ENCODE data around the gene ATG4B. TPM values are rescaled to one million over a fixed set of nuclear protein-coding genes. Genes with fewer than 3 reads are reported as not detected.
A peak's percentile ranks its signal among the peaks of the same experiment; 100 is the strongest.

Gene ATG4B
- total RNA-seq, 1 donor from 2014 or later: 120 TPM

DNA sequence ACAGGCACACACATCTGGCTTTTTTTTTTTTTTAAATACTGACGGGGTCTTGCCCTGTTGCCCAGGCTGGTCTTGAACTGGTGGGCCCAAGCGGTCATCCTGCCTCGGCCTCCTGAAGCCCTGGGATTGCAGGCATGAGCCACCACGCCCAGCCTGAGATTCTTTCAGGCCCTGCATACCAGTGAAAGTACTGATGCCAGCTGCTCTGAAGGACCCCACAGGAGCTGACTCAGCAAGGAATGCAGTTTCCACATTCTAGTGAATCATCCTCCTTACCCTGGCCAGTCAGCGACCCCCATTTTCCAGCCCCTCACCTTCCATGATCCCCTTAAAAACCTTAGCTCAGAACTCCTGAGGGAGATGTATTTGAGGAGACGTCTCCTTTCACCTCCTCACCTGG lies 55.0 kb downstream of the ATG4B start:
- TF ChIP-seq, protein P1, sequence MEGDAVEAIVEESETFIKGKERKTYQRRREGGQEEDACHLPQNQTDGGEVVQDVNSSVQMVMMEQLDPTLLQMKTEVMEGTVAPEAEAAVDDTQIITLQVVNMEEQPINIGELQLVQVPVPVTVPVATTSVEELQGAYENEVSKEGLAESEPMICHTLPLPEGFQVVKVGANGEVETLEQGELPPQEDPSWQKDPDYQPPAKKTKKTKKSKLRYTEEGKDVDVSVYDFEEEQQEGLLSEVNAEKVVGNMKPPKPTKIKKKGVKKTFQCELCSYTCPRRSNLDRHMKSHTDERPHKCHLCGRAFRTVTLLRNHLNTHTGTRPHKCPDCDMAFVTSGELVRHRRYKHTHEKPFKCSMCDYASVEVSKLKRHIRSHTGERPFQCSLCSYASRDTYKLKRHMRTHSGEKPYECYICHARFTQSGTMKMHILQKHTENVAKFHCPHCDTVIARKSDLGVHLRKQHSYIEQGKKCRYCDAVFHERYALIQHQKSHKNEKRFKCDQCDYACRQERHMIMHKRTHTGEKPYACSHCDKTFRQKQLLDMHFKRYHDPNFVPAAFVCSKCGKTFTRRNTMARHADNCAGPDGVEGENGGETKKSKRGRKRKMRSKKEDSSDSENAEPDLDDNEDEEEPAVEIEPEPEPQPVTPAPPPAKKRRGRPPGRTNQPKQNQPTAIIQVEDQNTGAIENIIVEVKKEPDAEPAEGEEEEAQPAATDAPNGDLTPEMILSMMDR (IDR thresholded peaks at IDR 0.05; ENCODE audit: insufficient read depth, low read length, poor library complexity, severe bottlenecking): no peak
- Histone ChIP-seq H3K36me3 (ENCODE audit: control insufficient read depth, insufficient read depth, low read length) (no peaks in the 10 kb centered on the region), H3K27me3 (ENCODE audit: control insufficient read depth, insufficient read depth, low read length) (no peaks in the 10 kb centered on the region), H3K4me3 (ENCODE audit: low read depth, low read length) (no peak overlapping the region)
- no peak for DNase-seq (ENCODE audit: low read depth)

DNA sequence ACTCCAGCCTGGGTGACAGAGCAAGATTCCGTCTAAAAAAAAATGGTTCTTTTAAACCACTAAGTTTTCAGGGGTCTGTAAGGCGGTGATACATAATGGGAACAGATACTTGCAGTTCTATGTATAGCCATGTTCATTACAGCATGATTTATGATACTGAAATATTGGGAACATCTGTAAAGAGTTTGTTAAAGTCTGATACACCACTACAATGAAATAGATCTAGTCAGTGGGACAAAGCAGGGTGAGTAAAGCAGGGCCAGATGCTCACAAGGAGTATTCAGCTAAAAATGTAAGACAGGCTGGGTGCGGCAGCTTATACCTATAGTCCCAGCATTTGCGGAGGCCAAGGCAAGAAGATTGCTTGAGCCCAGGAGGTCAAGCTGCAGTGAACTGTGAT lies 58.2 kb downstream of the ATG4B start:
- DNase-seq (ENCODE audit: low read depth): no peak
- Histone ChIP-seq H3K27me3 (ENCODE audit: control insufficient read depth, insufficient read depth, low read length) (no peaks in the 10 kb centered on the region), H3K36me3 (ENCODE audit: control insufficient read depth, insufficient read depth, low read length) (no peaks in the 10 kb centered on the region), H3K4me3 (ENCODE audit: low read depth, low read length) (no peak overlapping the region)
- TF ChIP-seq, protein P1 (IDR thresholded peaks at IDR 0.05; ENCODE audit: insufficient read depth, low read length, poor library complexity, severe bottlenecking): no peak

DNA sequence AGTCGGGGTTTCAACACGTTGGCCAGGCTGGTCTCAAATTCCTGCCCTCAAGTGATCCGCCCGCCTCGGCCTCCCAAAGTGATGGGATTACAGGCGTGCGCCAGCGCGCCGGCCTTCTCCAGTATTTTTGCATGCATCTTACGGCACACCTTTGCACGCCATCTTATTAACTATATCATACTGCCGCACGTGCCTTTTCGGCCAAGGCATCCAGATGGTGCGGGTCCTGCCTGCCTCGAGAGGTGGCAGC lies 63.6 kb downstream of the ATG4B start:
- no peak for DNase-seq (ENCODE audit: low read depth)
- Histone ChIP-seq H3K4me3 (ENCODE audit: low read depth, low read length) (peak overlapping the region; percentile 88), H3K27me3 (ENCODE audit: control insufficient read depth, insufficient read depth, low read length) (no peaks in the 10 kb centered on the region), H3K36me3 (ENCODE audit: control insufficient read depth, insufficient read depth, low read length) (no peaks in the 10 kb centered on the region)
- TF ChIP-seq, protein P1 (IDR thresholded peaks at IDR 0.05; ENCODE audit: insufficient read depth, low read length, poor library complexity, severe bottlenecking): no peak

DNA sequence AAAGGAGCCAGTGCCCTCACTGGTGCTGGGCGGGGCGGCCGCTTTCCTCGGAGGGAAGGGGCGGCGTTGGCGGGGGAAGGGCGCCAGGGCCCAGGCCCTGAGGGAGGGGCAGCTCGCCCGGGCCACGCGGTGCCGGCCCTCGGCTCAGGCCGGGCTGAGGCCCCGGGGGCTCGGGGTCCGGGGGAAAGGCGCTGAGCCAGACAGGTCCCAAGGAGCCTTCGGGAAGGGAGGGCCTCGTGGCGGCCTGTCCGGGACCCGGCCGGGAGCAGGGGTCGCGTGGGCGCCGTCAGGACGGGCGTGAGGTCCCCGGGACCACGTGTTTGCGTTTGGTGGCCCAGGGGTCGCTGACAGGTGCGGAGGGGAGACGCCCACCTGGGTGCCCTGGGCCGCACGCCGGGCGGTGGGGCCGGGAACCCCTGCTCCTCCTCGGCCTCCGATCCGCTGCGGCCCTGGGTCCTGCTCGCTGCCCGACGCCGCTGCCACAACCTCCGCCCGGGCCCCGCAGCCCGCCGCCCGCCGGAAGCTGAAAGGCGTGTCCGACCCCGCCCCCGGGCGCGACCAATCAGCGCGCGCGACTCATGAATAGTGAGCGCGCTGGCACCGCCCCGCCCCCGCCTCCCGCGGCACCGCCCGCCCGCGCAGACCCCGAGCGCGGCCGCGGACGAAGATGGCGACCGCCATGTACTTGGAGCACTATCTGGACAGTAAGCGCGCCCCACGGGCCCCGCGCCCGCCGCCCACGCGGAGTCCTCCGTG lies 64.1 kb downstream of the ATG4B start, which contains the start of gene ING5:
ING5 (plus strand) TSS at position 641 of the 756 bp plus-strand sequence; CDS start at position 668, 27 bp downstream.
- DNase-seq (ENCODE audit: low read depth): no peak
- Histone ChIP-seq H3K36me3 (ENCODE audit: control insufficient read depth, insufficient read depth, low read length) (no peaks in the 10 kb centered on the region), H3K4me3 (ENCODE audit: low read depth, low read length) (peak within 1 kb of the TSS; percentile 88), H3K27me3 (ENCODE audit: control insufficient read depth, insufficient read depth, low read length) (no peaks in the 10 kb centered on the region)
- TF ChIP-seq, protein P1 (IDR thresholded peaks at IDR 0.05; ENCODE audit: insufficient read depth, low read length, poor library complexity, severe bottlenecking): peak; percentile 57

DNA sequence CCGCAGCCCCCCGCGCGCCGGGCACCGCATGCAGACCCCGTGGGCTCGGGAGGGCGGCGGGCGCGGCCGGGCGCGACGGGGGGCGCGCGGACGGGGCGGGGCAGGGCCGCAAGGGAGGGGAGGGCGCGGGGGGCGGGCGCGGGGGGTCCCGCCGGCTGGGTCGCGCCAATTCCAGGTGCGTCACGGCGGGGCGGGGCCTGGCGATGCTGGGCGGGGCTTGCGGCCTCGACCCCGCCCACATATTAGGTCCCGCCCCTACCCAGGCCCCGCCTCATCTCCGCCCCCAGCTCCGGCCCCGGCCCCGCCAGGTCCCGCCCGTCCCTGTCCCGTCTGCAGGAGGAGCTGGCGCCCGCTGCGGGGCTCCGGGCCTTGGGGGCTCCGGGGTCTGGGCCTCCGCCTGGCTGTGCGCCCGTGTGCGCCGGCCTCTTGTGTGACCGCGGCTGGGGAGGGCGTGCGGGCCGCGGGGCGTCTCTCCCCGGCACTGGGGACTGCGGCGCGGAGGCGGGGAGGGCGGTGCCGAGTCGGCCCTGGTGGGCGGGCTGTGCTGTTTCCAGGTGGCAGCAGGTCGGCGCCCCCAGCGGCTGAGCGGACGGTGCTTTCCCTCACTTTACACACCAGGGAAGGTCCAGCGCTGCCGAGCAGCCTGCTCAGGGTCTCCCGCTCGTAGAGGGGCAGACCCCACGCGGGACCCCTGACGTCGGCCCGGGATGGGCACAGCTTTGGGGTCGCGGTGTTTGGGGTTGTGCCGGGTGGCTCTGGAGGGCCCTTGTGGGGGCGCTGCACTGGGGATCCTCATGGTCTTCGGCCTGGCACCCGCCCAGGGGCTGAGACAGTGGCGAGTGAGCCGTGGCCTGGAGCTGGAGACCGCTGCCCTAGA lies 64.9 kb downstream of the ATG4B start:
- Histone ChIP-seq H3K27me3 (ENCODE audit: control insufficient read depth, insufficient read depth, low read length) (no peaks in the 10 kb centered on the region), H3K4me3 (ENCODE audit: low read depth, low read length) (peak overlapping the region; percentile 61), H3K36me3 (ENCODE audit: control insufficient read depth, insufficient read depth, low read length) (no peaks in the 10 kb centered on the region)
- TF ChIP-seq, protein P1 (IDR thresholded peaks at IDR 0.05; ENCODE audit: insufficient read depth, low read length, poor library complexity, severe bottlenecking): peak; percentile 61
- no peak for DNase-seq (ENCODE audit: low read depth)
